Fibroblast of skin of left quadriceps (primary cell): Measurements from ENCODE around the gene LSAMP.
A peak's percentile ranks its signal among the peaks of the same experiment; 100 is the strongest.

Experiments
- DNase-seq, 2 experiments: peaks; one replicate each; pipeline ENCODE4 v3.0.0-alpha.2; 2013; ENCODE audit warnings: low read depth in 2 of 2

The LSAMP gene

GRCh38 chr3:116053017-116053416 is 392.3 kb downstream of the LSAMP start:
- DNase-seq, result no peak

GRCh38 chr3:116052602-116053001 is 392.7 kb downstream of the LSAMP start:
- DNase-seq, result no peak

- no peak for DNase-seq
Measured at GRCh38 chr3:116051586-116051985, 393.7 kb downstream of the LSAMP start.

- DNase-seq, result no peak
Measured at GRCh38 chr3:116051040-116051439, 394.2 kb downstream of the LSAMP start.

GRCh38 chr3:116050311-116050915 is 394.9 kb downstream of the LSAMP start:
- DNase-seq, result no peak

GRCh38 chr3:116048991-116049390 is 396.3 kb downstream of the LSAMP start:
- DNase-seq, result no peak

GRCh38 chr3:116046350-116046749 is 398.9 kb downstream of the LSAMP start:
- DNase-seq, result no peak

- DNase-seq, result no peak
Measured at GRCh38 chr3:116045314-116045713, 400.0 kb downstream of the LSAMP start.

GRCh38 chr3:116040152-116040551 is 405.1 kb downstream of the LSAMP start:
- no peak for DNase-seq

GRCh38 chr3:116039651-116039985 is 405.7 kb downstream of the LSAMP start:
- DNase-seq, result no peak

GRCh38 chr3:116038968-116039650 is 406.2 kb downstream of the LSAMP start:
- DNase-seq, result peak in 1 of 2 experiments; percentile 32

- DNase-seq, result no peak
Measured at GRCh38 chr3:116037954-116038911, 407.1 kb downstream of the LSAMP start.

GRCh38 chr3:116035429-116035828 is 409.9 kb downstream of the LSAMP start:
- no peak for DNase-seq

- no peak for DNase-seq
Measured at GRCh38 chr3:116034794-116035193, 410.5 kb downstream of the LSAMP start.

- DNase-seq, result no peak
Measured at GRCh38 chr3:116034086-116034485, 411.2 kb downstream of the LSAMP start.

GRCh38 chr3:116033516-116033915 is 411.8 kb downstream of the LSAMP start:
- no peak for DNase-seq

- no peak for DNase-seq
Measured at GRCh38 chr3:116032176-116032575, 413.1 kb downstream of the LSAMP start.

GRCh38 chr3:116030131-116030850 is 415.0 kb downstream of the LSAMP start:
- no peak for DNase-seq

- DNase-seq, result no peak
Measured at GRCh38 chr3:116029266-116029665, 416.0 kb downstream of the LSAMP start.

- no peak for DNase-seq
Measured at GRCh38 chr3:116028157-116028556, 417.1 kb downstream of the LSAMP start.

- DNase-seq, result no peak
Measured at GRCh38 chr3:116020989-116021388, 424.3 kb downstream of the LSAMP start.

- no peak for DNase-seq
Measured at GRCh38 chr3:116020495-116020894, 424.8 kb downstream of the LSAMP start.
